ENCODE results near the gene KIAA1671.

GRCh38 chr22:25143156-25144076, 190.9 kb downstream of the KIAA1671 start:
- no peak for TF ChIP-seq ZNF274 (IDR thresholded peaks at IDR 0.05; ENCODE audit: low read depth, low read length)
- TF ChIP-seq YY1 (IDR thresholded peaks at IDR 0.05; ENCODE audit: insufficient read depth, insufficient read length) = no peak
- TF ChIP-seq SUZ12 (IDR thresholded peaks at IDR 0.05; ENCODE audit: extremely low read depth, insufficient read depth, insufficient read length) = no peak
